EH (cell line): ENCODE data around the gene ISG20L2.
A peak's percentile ranks its signal among the peaks of the same experiment; 100 is the strongest.

Experiments
- DNase-seq: peaks from one replicate; pipeline ENCODE4 v3.0.0-alpha.2; 2015; ENCODE audit warnings: low read depth

ISG20L2 gene

DNA sequence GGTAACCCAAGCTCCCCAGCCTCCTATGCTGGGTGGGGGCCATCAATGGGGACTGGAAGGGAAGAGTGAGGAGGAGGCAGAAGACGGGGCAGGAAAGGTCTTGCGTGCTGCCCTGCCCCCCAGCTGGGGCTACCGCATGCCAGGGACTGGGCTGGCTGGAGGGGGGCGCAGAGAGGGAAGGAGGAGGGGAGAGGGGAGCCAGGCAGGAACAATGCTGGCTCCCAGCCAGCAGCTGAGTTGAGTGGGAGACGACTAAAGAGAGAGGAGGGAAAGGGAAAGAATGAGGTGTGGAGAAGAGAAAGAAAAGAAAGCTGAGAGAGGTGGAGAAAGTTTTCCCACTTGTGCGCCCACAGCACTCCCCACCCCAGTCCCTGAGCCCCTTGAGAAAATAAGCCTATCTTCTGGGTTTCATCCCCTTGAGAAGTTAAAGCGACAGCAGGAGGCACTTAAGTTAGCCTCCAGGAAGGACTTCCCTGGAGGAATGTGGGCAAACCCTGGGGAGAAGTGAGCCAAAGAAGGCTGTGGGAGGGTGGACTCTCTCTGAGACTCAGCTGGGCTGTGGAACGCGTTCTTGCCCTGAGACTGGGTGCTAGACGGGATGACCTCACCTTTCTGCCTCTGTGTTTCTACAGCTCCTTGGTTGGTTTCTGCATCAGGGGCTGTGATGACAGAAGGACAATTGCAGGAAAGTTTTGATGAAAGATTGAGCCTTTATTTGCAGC, 38.5 kb downstream of the ISG20L2 start:
- no peak for DNase-seq

DNA sequence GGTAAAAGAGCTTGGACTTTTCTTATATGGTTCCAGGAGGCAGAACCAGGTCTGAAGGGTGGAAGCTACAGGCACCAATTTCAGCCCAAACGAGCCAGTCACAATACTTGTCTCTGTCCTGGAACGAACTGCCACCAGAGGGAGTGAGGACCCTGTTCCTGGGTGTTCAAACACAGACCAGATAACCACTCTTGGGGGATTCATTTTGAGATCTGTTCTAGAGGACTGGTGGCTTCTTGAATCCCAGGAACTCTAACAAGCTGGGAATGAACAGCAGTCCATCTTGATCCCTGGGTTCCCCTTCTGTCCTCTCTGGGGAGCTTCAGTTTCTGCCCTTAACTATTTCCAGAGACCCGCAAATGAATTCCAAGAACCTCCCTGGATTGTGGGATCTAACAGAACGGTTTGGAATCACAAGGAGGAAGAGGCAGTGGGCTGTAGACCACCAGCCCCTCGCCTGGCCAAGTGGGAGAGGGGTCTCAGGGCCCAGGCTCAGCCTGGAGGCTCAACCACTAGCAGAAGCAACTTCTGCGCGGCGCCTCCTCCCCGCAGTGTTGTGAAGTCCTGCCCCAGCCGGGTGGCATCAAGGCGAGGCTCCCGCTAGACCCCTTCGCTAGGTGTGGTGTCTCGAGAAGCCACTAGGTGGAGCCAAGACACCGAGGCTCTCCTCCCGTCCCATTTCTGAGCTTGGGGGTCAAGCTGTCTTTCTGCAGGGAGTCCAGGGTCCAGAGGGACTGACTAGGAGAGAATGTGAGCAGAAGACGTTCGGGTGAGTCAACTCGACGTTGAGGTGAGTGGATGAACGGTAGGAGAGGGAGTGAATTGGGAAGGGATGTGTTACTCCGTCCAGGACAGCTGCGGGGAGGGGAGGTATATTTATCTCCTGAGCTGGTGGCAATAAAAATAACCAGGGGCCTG, 39.3 kb downstream of the ISG20L2 start:
- DNase-seq = peak; percentile 85

DNA sequence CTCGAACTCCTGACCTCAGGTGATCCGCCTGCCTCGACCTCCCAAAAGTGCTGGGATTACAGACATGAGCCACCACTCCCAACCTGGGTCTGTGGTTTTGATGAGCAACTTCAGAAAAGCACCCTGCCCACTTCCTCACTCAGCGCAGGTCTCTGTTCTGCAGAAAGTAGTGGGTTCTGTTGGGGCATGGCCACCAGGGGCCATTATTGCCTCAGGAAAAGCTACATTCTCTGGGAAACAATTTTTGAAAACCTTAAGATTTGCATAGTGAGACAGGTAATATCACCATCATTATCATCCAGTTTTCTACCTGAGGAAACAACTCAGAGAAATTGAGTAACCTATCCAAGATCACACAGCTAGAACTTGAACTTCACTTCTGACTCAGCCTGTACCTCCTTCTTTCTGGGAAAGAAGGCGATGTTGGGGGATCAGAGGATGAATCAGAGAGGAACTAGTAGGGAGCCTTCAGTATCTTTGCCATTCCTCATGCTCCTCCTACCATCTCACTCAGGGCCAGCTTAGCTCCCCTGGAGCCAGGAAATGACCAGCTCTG, 44.3 kb downstream of the ISG20L2 start:
- DNase-seq = peak; percentile 73

DNA sequence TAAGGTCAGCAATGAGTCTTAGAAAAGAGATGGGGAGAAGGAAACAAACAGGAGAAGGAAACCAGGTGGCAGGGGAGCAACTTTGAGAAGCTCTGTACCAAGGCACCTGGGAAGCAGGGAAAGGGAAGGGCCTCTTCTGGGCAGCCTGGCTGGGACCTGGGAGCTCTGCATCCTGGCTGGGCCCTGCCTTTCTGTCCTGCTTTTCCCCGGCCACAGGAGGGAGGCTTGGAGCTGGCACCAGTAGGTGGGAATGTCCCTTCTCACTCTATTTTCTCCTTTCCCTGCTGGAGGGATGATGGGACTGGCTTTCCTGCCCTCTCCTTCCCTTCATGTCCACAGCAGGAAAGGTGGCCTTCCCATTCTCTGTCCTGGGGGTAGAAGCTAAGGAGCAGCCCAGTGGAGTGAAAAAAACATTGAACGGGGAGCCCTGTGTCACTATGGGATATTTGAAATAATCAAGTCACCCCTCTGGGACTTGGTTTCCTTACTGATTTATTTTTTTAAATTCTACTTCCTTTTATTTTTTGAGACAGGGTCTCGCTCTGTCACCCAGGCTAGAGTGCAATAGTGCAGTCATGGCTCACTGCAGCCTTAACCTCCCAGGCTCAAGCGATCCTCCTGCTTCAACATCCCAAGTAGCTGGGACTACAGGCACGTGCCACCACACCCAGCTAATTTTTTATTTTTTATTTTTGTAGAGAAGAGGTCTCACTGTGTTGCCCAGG, 46.2 kb downstream of the ISG20L2 start:
- DNase-seq = no peak

DNA sequence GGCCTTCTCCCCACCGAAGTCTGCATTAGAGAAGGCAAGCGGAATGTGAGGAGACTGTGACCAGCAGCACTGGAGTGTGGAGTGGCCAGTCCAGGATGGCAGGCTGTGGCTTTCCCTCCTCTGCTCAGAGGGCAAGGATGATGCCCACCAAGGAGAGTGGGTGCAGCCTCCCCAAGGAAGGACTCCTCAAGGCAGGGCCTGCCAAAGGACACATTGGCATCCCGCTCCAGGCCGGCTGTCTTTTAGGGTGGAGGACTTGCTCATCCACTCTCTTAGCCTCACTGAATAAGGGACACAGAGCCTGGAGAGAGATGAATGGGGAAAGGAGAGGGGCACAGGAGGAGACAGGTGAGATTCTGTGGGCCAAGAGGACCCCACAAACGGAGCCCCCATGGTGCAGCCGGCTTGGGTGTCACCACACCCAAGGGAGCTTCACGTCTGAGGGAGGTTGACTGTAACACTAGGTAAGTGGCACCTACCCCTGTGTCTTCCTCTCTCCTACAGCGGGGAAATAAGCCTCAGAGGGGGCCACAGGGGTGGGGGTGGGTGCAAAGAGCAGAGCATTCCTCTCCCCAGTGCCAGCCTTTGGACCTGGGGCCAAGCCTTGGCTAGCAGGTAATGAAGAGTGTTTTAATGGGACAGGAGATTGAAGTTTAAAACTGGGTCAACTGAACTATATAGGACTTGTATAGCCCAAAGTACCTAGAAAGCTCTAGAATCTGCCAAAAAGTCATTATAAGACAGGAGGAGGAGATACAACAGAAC, 47.2 kb downstream of the ISG20L2 start:
- no peak for DNase-seq

DNA sequence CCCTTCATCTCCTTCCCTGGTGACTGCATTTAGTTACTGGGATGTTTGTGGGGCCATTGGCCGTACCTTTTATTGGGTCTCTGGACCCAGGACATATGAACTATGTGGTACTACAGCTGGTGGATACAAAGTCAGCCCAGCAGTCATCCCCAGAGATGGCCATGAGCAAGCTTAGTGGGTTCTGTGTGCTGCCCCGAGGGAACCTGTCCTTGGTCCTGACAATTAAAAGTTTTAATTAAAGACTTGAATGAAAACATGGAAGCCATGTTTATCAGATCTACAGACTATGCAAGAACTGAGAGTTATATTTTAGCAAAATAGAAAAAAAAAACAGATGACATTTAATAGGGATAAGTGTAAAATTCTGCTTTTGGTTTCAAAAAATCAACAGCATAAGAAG, 48.5 kb downstream of the ISG20L2 start:
- no peak for DNase-seq

DNA sequence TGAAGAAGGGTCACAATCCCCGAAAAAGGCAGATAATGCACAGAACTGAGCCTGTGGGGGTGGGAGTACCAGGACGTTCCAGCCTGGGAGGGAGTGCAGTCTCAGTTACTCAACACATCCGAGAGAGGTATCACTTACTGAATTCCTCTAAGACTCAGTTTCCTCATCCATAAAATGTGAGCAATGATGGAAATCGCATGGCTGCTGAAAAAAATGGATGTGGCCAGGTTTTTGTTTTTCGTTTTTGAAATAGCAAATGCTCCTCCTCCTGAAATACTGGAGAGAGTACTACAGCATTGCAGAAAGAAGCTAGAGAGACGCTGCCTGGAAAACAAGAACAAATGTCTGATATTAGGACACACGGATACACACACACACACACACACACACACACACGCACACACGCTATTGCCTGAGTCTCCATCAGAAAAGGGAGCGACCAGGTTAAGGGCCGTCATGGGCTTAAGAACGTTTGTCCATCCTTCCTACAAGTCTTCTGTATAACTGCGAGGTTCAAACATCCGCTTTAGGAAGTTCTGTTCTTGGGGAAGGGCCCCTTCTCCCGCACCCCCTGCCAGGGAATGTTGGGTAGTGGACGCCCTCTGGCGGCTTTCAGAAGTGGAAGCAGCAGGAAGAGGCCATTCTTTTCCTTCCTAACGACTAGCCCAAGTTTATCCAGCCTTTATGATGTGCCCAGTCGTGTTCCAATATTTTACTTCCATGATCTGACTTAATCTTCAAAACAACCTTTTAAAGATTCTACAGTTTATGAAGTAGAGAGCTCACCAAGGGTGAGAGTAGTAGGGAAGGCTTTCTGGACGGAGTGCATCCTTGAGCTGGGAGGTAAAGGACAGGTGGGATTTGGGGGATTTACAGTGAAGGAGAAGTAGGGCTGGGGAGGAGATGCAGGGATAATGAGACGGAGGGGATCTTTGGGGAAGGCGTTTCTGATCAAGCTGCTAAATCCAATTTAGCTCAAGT, 50.7 kb downstream of the ISG20L2 start:
- peak; percentile 86 for DNase-seq

DNA sequence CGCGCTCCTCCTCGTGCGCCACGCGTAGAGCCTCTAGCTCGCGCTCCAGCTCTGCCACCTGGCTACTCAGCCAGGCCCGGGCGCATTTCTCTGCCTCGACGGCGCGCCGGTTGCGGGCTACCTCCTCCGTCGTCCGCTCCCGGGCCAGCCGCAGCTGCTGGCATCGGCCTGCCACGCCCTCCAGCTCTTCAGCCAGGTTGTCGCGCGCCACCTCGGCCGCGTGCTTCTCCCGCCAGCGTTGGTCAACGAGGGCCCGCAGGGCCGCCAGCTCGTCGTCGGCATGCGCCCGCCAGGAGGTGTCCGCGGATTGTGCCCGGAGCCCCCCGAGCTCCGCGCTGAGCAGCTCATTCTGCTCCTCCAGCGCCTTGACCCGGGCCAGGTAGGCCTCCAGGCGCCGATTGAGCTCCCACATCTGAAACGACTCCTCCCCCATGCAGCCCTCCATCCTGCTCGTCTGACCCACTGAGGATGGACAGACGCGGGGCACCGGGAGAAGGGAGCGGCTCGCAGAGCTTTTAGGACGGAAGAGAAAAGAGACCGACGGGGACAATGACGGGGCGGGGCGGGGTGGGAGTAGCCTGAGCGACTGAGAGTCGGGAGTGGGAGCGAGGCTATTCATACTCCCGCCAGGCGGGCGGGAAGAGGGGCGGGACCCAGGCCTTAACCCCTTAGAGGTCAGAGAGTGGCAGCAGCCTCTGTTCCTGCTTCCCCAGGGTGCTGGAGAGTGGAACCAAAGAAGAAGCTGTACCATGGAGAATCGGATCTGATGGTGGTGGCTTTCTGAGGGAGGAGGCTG, 51.5 kb downstream of the ISG20L2 start, which contains the start of gene NES:
Gene NES (minus strand): TSS at position 588 of the 796 bp plus-strand sequence. CDS start 143 bp downstream, at position 445.
- DNase-seq = peak; percentile 89

DNA sequence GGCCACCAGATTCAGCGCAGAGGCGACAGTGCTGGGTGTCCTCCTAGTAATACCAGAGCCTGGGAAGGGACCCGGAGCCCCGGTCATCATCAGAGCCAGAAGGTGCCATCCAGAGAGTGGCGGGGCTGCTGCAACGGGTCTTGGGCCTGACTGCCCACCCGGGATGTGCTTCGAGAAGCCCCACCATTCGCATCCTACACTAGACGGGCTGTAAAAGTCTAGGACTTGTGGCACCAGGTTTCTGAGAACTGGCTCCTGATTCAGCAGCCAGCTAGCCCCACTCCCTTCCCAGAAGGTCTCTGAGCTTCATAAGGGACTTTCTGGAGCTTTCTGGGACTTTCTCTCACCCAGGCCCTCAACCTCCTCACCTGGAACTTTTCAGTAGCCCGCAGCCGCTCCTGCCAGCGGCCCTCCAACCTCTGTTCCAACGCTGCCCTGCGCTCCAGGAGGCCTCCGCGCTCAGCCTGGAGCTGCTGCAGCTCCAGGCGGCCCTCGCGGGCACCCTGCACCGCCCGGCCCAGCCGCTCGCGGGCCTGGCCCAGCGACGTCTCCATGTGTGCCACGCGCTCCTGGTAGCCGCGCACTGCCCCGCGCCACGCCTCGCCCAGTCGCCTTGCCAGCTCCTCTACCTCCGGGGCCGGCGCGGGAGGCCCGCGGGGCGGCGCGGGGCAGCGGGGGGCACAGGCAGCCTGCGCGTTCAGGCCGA, 52.3 kb downstream of the ISG20L2 start:
- no peak for DNase-seq

DNA sequence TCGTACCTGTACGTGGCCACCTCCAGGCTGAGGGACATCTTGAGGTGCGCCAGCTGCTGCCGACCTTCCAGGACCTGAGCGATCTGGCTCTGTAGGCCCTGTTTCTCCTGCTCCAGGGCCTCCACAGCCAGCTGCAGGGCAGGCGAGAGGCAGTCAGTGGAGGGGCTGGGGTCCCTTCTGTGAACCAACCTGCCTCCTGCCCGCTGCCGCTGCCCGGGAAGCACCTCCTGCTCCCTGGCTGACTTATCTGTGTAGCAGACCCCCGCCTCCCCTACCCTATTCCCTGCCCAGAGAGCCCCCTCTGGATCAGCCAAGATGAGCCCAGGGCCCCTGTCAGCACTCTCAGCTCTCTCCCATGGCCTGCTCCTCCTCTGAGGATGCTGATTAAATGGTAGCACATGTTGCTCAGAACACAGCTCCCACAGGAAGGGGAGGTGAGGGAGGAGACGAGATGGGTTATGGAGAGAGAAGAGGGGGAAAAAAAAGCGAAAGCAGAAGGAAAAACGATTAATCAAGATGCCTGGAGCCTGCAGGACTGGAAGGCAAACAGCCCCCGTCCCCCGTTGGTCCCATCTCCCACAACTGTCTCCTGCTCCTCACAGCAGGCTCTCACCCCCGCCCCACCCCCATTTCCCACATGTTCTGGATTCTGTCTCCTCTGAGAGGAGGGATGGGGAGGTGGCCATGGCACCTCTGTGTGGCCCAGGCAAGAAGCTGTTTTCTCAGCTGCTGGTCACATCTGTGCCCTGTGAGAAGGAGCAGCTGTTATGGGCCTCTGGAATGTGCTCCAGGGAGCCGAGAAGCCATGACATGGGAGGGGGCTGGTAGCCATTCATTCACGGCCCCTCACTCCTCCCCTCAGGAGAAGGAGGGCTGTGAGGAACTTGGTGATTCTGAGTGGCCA, 53.1 kb downstream of the ISG20L2 start:
- DNase-seq = peak; percentile 62

DNA sequence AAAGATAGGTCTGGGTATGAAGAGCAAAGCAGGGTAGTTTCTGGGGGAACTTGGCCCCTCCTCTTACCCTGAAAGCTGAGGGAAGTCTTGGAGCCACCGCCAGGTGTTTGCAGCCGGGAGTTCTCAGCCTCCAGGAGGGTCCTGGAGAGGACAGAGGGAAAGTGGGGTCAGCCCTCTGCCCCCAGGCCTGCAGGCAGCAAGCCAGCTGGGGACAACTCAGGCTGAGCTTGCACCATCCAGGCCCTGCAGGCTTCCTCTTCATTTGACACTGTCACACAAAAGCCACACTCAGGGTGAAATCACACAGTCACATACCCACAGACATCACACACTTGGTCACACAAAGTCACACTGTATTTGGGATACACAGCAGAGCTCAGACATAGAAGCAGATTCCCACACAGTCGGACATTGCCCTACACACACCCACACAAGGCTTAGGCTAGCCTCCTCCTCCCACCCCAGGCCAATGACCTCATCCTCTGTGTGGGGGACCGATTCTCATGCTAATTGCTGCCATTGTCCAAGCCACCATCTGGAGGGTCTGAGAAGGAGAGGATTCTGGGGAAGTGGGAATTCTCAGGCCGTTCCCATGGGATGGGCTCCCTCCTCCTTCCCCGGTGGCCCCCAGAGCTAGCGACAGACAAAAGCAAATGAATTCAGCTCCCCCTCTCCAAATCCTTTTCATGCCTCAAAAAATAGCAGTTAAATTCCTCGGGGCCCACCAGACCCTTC, 55.0 kb downstream of the ISG20L2 start:
- peak; percentile 59 for DNase-seq
